Vagina (tissue), 2 donors: Measurements from ENCODE around the gene TKFC. TPM values are rescaled to one million over a fixed set of nuclear protein-coding genes. Genes with fewer than 3 reads are reported as not detected.
A peak's percentile ranks its signal among the peaks of the same experiment; 100 is the strongest.

Source experiments
- DNase-seq, 2 donors: peaks; one replicate each; pipeline ENCODE4 v3.0.0-alpha.2; 2017; ENCODE audit errors: extremely low spot score in 2 of 2
- H3K27ac ChIP-seq: fragments of 200-600 bp; sonication (generic); one replicate; pipeline ENCODE4 v1.5.1; 2019
- H3K27me3 ChIP-seq: fragments of 200-600 bp; sonication (generic); one replicate; pipeline ENCODE4 v1.5.1; 2019
- H3K36me3 ChIP-seq, 2 donors: fragments of 200-600 bp; sonication (generic); one replicate each; pipeline ENCODE4 v1.5.1; 2017 to 2019
- H3K4me1 ChIP-seq: fragments of 200-600 bp; sonication (generic); one replicate; pipeline ENCODE4 v1.5.1; 2019
- H3K4me3 ChIP-seq, 2 donors: fragments of 200-600 bp; sonication (generic); 1 replicate in 1 of 2; 2 replicates in 1 of 2; pipeline ENCODE4 v1.5.1; 2016 to 2019
- H3K9me3 ChIP-seq: fragments of 200-600 bp; sonication (generic); one replicate; pipeline ENCODE4 v1.5.1; 2019
- CTCF ChIP-seq, 3 experiments: fragments of 450-650 bp in 2 of 3; fragments of 200-600 bp in 1 of 3; sonication (generic) in 1 of 3; IDR thresholded peaks; one replicate each; pipeline ENCODE4 v1.5.1; 2017 to 2019; ENCODE audit warnings: antibody characterized with exemption in 3 of 3, mild to moderate bottlenecking in 2 of 3, moderate library complexity in 2 of 3
- POLR2A ChIP-seq, 2 donors: fragments of 450-650 bp; IDR thresholded peaks; one replicate each; pipeline ENCODE4 v1.6.1; 2017; ENCODE audit warnings: antibody characterized with exemption in 2 of 2, mild to moderate bottlenecking in 2 of 2, moderate library complexity in 2 of 2
- POLR2AphosphoS5 ChIP-seq, 2 donors: sonication (generic); formaldehyde crosslinking; IDR thresholded peaks; one replicate each; pipeline ENCODE4 v1.9.0; 2017; ENCODE audit warnings: antibody characterized with exemption in 2 of 2, mild to moderate bottlenecking in 2 of 2, low read depth in 1 of 2; ENCODE audit not compliant: insufficient read depth in 1 of 2
- intact Hi-C: fragments of 100-400 bp; cut with DNase I; formaldehyde crosslinking; loops from one replicate; pipeline ENCODE4 v1.15.1; 2023
- total RNA-seq: library from RNA; depleted of rRNA; stranded (reverse); fragments of >200 nt; gene quantifications from one replicate; pipeline ENCODE4 v1.2.3, GENCODE V29; 2016

The TKFC gene
- total RNA-seq, 1 donor from 2014 or later, result 22.6 TPM

GRCh38 chr11:61343792-61344745 lies 11.0 kb downstream of the TKFC start:
- intact Hi-C loops, result no loop called here
- H3K4me1 ChIP-seq, result peaks cover 5% of the 10 kb centered on the region
- H3K9me3 ChIP-seq, result no peaks in the 10 kb centered on the region
- H3K4me3 ChIP-seq, result no peak overlapping the region
- no peaks in the 10 kb centered on the region for H3K27me3 ChIP-seq
- H3K36me3 ChIP-seq, result peaks cover 0 to 6% of the 10 kb centered on the region in 2 donors
- no peak for DNase-seq
- no peak overlapping the region for H3K27ac ChIP-seq
- TF ChIP-seq POLR2A (IDR thresholded peaks at IDR 0.05) (no peak), POLR2AphosphoS5 (IDR thresholded peaks at IDR 0.05; ENCODE audit: insufficient read depth in 1 of 2, low read depth in 1 of 2) (no peak), CTCF (IDR thresholded peaks at IDR 0.05) (no peak)

GRCh38 chr11:61345170-61345610 lies 12.2 kb downstream of the TKFC start:
- Histone ChIP-seq H3K36me3 (peaks cover 0 to 17% of the 10 kb centered on the region in 2 donors), H3K27me3 (no peaks in the 10 kb centered on the region), H3K27ac (peak overlapping the region; percentile 46), H3K4me3 (no peak overlapping the region), H3K9me3 (no peaks in the 10 kb centered on the region), H3K4me1 (peaks cover 5% of the 10 kb centered on the region)
- TF ChIP-seq POLR2AphosphoS5 (IDR thresholded peaks at IDR 0.05; ENCODE audit: insufficient read depth in 1 of 2, low read depth in 1 of 2) (no peak), POLR2A (IDR thresholded peaks at IDR 0.05) (no peak), CTCF (IDR thresholded peaks at IDR 0.05) (no peak)
- intact Hi-C loops, result no loop called here
- no peak for DNase-seq

GRCh38 chr11:61345954-61346843 lies 13.2 kb downstream of the TKFC start:
- Histone ChIP-seq H3K9me3 (no peaks in the 10 kb centered on the region), H3K27ac (peak overlapping the region; percentile 46), H3K36me3 (peaks cover 0 to 24% of the 10 kb centered on the region in 2 donors), H3K4me1 (peaks cover 5% of the 10 kb centered on the region), H3K4me3 (no peak overlapping the region), H3K27me3 (no peaks in the 10 kb centered on the region)
- TF ChIP-seq CTCF (IDR thresholded peaks at IDR 0.05), result no peak
- no peak for TF ChIP-seq POLR2AphosphoS5 (IDR thresholded peaks at IDR 0.05; ENCODE audit: insufficient read depth in 1 of 2, low read depth in 1 of 2)
- TF ChIP-seq POLR2A (IDR thresholded peaks at IDR 0.05), result no peak
- intact Hi-C loops, result no loop called here
- DNase-seq, result no peak

GRCh38 chr11:61347916-61348461 lies 15.0 kb downstream of the TKFC start:
- Histone ChIP-seq H3K36me3 (peaks cover 0 to 40% of the 10 kb centered on the region in 2 donors), H3K27ac (no peak overlapping the region), H3K9me3 (no peaks in the 10 kb centered on the region), H3K27me3 (no peaks in the 10 kb centered on the region), H3K4me3 (no peak overlapping the region), H3K4me1 (peaks cover 5% of the 10 kb centered on the region)
- intact Hi-C loops, result no loop called here
- TF ChIP-seq POLR2AphosphoS5 (IDR thresholded peaks at IDR 0.05; ENCODE audit: insufficient read depth in 1 of 2, low read depth in 1 of 2) (peak; percentile 15 to 19), CTCF (IDR thresholded peaks at IDR 0.05) (peak in 1 of 3 experiments; percentile 9), POLR2A (IDR thresholded peaks at IDR 0.05) (no peak)
- no peak for DNase-seq
